ENCODE results near the gene SPEF2.

The SPEF2 gene

GRCh38 chr5:35789732-35790456, 172.2 kb downstream of the SPEF2 start:
- POLR2A ChIA-PET: interaction anchor here (0.9 kb wide), 1 partner anchor 164 kb away, joined by 3 read pairs; no protein-coding TSS in a partner anchor
- TF ChIP-seq CTCF (IDR thresholded peaks at IDR 0.05; ENCODE audit: insufficient read depth, low read length, missing control alignments): no peak
- H3K4me3 ChIP-seq (ENCODE audit: low read depth, low read length): no peak overlapping the region
- DNase-seq (ENCODE audit: low read depth, low spot score): no peak
- CTCF ChIA-PET: interaction anchor here (0.7 to 12.3 kb wide), 3 partner anchors 10 to 135 kb away, joined by 3 to 144 read pairs (median 8); no protein-coding TSS in a partner anchor

GRCh38 chr5:35790457-35790822, 172.8 kb downstream of the SPEF2 start:
- no peak for DNase-seq (ENCODE audit: low read depth, low spot score)
- no peak for TF ChIP-seq CTCF (IDR thresholded peaks at IDR 0.05; ENCODE audit: insufficient read depth, low read length, missing control alignments)
- CTCF ChIA-PET: interaction anchor here (0.7 to 12.3 kb wide), 3 partner anchors 10 to 134 kb away, joined by 3 to 144 read pairs (median 8); no protein-coding TSS in a partner anchor
- no peak overlapping the region for H3K4me3 ChIP-seq (ENCODE audit: low read depth, low read length)
- POLR2A ChIA-PET: no interaction called here

GRCh38 chr5:35794328-35794619, 176.6 kb downstream of the SPEF2 start:
- POLR2A ChIA-PET: interaction anchor here (0.9 kb wide), 1 partner anchor 29 kb away, joined by 3 read pairs; no protein-coding TSS in a partner anchor
- DNase-seq (ENCODE audit: low read depth, low spot score): no peak
- CTCF ChIA-PET: interaction anchor here (2.3 to 12.3 kb wide), 2 partner anchors 14 to 131 kb away, joined by 7 to 144 read pairs; no protein-coding TSS in a partner anchor
- no peak for TF ChIP-seq CTCF (IDR thresholded peaks at IDR 0.05; ENCODE audit: insufficient read depth, low read length, missing control alignments)
- no peak overlapping the region for H3K4me3 ChIP-seq (ENCODE audit: low read depth, low read length)

GRCh38 chr5:35794684-35795375, 177.2 kb downstream of the SPEF2 start:
- ChIA-PET POLR2A (no interaction called here), CTCF (interaction anchor here (1.0 to 12.3 kb wide), 3 partner anchors 9 to 131 kb away, joined by 3 to 144 read pairs (median 7); no protein-coding TSS in a partner anchor)
- DNase-seq (ENCODE audit: low read depth, low spot score): no peak
- H3K4me3 ChIP-seq (ENCODE audit: low read depth, low read length): no peak overlapping the region
- TF ChIP-seq CTCF (IDR thresholded peaks at IDR 0.05; ENCODE audit: insufficient read depth, low read length, missing control alignments): no peak

GRCh38 chr5:35799181-35799580, 181.5 kb downstream of the SPEF2 start:
- H3K4me3 ChIP-seq (ENCODE audit: low read depth, low read length): no peak overlapping the region
- TF ChIP-seq CTCF (IDR thresholded peaks at IDR 0.05; ENCODE audit: insufficient read depth, low read length, missing control alignments): no peak
- no peak for DNase-seq (ENCODE audit: low read depth, low spot score)
- ChIA-PET CTCF (interaction anchor here (1.2 to 1.8 kb wide), 2 partner anchors 18 to 22 kb away, joined by 3 to 9 read pairs; no protein-coding TSS in a partner anchor), POLR2A (no interaction called here)

- TF ChIP-seq CTCF (IDR thresholded peaks at IDR 0.05; ENCODE audit: insufficient read depth, low read length, missing control alignments): no peak
- POLR2A ChIA-PET: no interaction called here
- DNase-seq (ENCODE audit: low read depth, low spot score): no peak
- CTCF ChIA-PET: interaction anchor here (1.2 to 1.8 kb wide), 2 partner anchors 19 to 23 kb away, joined by 3 to 9 read pairs; no protein-coding TSS in a partner anchor
- no peak overlapping the region for H3K4me3 ChIP-seq (ENCODE audit: low read depth, low read length)
Measured at GRCh38 chr5:35799753-35800152, 182.1 kb downstream of the SPEF2 start.
